Upper lobe of left lung (tissue), 4 donors: ENCODE data around the gene KRTAP1-5.

Experiments used
- EP300 ChIP-seq, 4 donors: sonication (generic); formaldehyde crosslinking; IDR thresholded peaks; one replicate each; pipeline ENCODE4 v1.5.1; 2017; ENCODE audit warnings: antibody characterized with exemption in 4 of 4, control low read depth in 2 of 4
- POLR2A ChIP-seq, 4 donors: fragments of 450-650 bp; IDR thresholded peaks; one replicate each; pipeline ENCODE4 v1.5.1; 2016 to 2017; ENCODE audit warnings: antibody characterized with exemption in 4 of 4, mild to moderate bottlenecking in 2 of 4
- POLR2AphosphoS5 ChIP-seq, 2 donors: sonication (generic); formaldehyde crosslinking; IDR thresholded peaks; one replicate each; pipeline ENCODE4 v1.5.1; 2017; ENCODE audit warnings: antibody characterized with exemption in 2 of 2
- TF ChIP-seq, protein P1 (sequence below), 6 experiments: fragments of 450-650 bp in 4 of 6; fragments of 200-600 bp in 2 of 6; sonication (generic) in 2 of 6; IDR thresholded peaks; one replicate each; pipeline ENCODE4 v1.5.1; 2016 to 2019; ENCODE audit warnings: antibody characterized with exemption in 6 of 6

- TF ChIP-seq, protein P1, sequence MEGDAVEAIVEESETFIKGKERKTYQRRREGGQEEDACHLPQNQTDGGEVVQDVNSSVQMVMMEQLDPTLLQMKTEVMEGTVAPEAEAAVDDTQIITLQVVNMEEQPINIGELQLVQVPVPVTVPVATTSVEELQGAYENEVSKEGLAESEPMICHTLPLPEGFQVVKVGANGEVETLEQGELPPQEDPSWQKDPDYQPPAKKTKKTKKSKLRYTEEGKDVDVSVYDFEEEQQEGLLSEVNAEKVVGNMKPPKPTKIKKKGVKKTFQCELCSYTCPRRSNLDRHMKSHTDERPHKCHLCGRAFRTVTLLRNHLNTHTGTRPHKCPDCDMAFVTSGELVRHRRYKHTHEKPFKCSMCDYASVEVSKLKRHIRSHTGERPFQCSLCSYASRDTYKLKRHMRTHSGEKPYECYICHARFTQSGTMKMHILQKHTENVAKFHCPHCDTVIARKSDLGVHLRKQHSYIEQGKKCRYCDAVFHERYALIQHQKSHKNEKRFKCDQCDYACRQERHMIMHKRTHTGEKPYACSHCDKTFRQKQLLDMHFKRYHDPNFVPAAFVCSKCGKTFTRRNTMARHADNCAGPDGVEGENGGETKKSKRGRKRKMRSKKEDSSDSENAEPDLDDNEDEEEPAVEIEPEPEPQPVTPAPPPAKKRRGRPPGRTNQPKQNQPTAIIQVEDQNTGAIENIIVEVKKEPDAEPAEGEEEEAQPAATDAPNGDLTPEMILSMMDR (IDR thresholded peaks at IDR 0.05): no peak
- TF ChIP-seq POLR2A (IDR thresholded peaks at IDR 0.05) (no peak), EP300 (IDR thresholded peaks at IDR 0.05) (no peak), POLR2AphosphoS5 (IDR thresholded peaks at IDR 0.05) (no peak)
Measured at GRCh38 chr17:41073676-41074075, 46.7 kb upstream of the KRTAP1-5 start.
